ENCODE measurements around the gene KMT2E.
"Not testable (repeated sequence)": the region's sequence is repeated elsewhere in the genome, so short reads cannot be mapped to it uniquely, and the experiment has no call there.

KMT2E gene, protein sequence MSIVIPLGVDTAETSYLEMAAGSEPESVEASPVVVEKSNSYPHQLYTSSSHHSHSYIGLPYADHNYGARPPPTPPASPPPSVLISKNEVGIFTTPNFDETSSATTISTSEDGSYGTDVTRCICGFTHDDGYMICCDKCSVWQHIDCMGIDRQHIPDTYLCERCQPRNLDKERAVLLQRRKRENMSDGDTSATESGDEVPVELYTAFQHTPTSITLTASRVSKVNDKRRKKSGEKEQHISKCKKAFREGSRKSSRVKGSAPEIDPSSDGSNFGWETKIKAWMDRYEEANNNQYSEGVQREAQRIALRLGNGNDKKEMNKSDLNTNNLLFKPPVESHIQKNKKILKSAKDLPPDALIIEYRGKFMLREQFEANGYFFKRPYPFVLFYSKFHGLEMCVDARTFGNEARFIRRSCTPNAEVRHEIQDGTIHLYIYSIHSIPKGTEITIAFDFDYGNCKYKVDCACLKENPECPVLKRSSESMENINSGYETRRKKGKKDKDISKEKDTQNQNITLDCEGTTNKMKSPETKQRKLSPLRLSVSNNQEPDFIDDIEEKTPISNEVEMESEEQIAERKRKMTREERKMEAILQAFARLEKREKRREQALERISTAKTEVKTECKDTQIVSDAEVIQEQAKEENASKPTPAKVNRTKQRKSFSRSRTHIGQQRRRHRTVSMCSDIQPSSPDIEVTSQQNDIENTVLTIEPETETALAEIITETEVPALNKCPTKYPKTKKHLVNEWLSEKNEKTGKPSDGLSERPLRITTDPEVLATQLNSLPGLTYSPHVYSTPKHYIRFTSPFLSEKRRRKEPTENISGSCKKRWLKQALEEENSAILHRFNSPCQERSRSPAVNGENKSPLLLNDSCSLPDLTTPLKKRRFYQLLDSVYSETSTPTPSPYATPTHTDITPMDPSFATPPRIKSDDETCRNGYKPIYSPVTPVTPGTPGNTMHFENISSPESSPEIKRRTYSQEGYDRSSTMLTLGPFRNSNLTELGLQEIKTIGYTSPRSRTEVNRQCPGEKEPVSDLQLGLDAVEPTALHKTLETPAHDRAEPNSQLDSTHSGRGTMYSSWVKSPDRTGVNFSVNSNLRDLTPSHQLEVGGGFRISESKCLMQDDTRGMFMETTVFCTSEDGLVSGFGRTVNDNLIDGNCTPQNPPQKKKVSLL (N-terminal part only)

DNA sequence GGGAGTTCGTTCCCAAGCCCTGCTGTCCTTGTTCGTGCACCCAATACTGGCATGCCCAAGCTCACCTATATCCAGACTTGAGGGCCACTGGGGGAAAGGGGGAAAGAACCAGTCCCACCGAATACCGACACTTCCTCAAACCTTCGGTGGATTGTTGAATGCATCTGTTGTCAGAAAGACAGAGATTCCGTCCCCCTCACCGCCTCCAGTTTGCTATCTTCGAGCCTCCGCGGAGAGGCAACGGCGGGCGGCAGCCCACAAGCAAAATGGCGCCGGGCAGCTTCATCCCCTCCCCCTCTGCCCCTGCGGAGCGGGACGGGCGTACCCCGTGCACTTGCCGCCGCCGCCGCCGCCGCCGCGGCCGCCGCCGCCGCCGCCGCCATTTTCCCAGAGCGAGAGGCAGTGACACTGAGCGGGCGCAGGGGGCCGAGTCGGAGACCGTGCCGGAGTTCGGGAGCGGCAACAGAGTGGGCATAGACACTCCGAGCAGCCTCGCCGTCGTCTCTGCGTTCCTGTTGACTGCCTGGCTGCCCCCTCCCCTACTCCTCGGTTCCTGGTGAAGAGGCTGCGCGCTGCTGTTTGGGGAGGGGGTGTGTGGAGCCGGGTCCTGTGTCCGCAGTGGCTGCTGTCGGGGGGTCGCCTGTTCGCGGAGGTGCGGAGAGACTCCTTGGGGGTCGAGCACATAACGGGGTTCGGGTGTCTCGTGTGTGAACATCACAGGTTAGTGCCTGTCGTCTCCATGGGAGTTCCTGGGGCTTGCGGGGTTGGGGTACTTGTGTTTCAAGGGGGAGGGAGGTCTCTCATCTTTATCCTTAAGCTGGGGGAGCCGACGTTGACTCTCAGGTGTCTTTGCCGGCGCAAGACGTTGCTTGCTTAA is at the start of gene KMT2E:
KMT2E (plus strand) TSS at position 390 of the 877 bp plus-strand sequence. CDS start 26,748 bp downstream, outside the sequence.
- DNase-seq, result peak; percentile 96

DNA sequence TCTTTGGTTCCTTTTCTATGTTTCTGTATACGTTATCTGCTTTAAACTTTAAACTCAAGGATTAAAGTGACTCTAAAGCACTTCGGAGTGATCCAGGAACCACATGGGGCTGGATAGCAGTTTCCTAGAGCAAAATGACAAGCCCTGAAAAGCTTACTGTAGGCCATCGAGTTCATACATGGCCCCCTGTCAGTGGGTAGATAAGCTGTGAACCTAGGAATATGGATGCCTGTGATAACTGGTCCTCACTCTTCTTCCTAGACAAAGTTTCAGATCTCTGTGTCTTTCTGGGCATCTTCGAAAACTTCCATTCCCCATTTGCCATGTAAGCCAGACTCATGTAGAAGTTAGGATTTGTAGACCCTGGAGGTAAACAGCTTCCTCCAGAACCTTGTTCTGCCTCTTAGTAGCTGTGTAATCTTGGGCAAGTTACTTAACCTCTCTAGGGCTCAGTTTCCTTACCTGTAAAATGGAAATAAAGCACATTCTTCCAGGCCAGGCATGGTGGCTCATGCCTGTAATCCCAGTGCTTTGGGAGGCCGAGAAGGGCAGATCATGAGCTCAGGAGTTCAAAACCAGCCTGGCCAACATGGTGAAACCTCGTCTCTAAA is 49.3 kb upstream of the KMT2E start:
- DNase-seq, result no peak

DNA sequence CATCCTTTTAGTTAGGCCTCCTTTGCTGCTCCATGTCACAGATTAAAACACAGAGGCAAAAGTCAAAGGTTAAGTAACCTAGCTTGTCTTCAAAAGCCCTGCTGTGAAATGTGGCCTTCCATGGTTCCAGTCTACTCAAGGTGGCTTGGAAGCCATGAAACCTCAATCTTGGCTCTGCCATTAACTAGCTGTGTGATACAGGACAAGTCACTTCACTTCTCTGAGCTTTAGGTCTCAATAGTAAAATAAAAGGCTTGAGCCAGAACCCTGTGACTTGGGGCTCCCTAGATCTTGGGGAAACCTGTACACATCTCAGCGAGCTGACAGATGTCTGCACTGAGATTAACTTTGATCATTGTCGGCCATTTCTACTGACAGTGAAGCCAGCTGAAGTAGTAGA is 48.0 kb upstream of the KMT2E start:
- DNase-seq, result no peak

DNA sequence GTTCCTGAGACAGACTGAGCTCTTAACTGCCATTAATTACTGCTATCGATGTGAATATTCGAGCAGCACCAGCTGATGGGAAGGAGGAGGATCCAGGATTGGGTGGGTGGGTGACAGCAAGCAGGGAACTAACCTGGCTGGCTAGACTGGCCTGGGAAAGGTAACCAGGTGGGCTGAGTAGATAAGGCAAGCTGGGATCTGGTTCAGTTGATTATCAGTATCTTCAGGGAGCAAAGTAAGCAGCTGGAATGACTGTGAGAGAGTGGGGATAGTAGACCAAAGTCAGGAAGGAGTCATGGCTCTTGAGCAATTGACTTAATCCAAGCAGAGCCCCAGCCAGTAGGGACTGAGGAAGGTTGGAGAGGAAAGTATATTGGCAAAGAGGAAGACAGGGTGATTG is 46.9 kb upstream of the KMT2E start:
- DNase-seq, result no peak

DNA sequence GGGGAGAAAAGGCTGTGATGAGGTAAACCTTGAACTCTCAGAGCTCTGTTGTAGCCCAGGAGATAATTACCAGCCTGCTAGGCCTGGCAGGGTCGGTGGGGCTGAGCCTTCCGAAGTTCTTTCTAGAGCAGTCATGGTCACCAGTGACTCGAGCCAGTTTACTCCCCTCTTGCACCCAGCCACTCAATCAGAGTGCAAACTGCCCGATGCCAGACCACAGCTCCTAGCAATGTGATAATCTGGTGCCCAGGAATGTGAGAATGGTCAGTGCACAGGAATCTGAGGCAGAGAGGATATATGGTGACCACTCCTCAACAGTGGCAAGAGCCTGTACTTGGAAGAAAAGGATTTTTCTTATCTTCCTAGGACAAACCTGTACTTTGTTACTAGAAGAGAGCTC is 46.4 kb upstream of the KMT2E start:
- DNase-seq, result no peak

DNA sequence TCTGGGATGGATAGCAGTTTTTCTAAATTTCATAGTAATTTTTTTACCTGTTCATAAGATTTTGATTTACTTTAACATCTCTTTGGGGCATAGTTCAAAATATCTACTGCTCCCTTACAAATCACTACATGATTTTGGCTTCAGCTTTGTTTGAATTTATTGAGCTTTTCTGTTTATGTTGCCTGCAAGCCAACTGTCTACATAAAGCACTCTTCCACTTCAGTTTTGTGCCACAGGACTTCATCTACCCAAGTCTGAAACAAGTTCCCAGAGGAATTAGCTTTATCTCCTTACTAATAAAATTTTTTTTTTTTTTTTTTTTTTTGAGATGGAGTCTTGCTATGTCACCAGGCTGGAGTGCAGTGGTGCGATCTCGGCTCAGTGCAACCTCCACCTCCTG is 45.4 kb upstream of the KMT2E start:
- no peak for DNase-seq

DNA sequence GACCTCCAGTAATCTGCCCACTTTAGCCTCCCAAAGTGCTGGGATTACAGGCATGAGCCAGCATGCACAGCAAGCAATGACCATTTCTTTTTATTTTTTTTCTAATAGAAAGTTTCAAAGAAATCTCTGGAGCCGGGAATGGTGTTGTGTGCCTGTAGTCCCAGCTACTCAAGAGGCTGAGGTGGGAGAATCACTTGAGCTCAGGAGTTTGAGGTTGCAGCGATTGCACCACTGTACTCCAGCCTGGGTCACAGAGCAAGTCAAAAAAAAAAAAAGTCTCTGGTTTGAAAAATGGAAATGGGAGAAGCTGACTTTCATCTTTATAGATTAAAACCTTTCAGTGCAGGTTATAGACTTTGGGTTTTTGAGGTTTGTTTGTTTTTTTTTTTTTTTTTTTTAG is 44.8 kb upstream of the KMT2E start:
- DNase-seq, result no peak

DNA sequence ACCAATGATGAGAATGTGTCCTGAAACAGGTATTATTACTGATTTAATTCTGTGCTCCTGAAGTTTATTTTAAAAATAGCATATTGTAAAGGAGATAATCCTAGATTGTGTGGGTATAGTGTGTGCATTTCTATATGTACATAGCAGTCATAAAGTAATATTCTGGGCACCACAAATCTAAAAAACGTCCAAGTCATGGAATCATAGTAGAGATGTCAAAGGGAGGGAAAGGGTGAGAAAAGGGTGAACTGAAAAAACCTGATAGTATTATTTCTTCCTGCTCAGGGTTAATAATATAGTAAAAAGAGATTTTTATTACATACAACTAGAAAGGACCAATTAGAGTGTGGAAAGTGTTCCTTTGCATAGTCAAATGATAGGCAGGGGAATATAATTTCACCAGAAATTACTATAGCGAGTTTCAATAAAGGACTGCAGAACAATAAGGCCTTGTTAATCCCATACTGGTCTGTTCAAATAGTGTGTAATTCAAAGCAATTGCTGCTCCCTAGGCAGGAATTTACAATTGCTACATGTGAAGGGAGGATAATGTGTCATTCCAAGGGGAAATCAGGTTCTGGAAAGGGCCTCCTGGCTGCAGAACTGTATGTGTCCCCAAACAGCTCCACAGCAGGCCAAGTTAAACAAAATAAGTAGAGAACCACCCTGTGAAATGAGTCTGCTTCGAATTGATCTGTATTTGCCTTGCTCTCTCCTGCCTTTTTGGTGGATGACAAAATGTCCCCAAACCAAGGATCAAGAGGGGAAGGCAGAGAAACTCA is 42.5 kb upstream of the KMT2E start:
- DNase-seq, result no peak

DNA sequence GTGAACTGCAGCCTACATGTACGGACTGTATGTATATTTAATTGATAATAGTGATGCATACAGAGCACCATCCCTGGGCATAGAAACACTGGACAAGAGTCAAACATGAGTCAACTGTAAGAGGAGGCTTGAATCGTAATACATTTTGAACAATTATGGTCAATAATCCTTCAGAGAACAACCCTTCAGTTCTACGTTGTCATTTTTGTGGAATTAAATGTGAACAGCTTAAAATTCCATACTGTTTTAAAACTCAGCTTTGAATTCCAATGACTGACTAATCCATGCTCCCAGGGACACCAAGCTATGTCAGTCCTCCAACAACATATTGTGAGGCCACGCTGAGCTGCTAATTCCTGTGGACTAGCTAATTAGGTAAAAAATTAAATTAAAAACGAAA is 41.5 kb upstream of the KMT2E start:
- DNase-seq, result no peak

DNA sequence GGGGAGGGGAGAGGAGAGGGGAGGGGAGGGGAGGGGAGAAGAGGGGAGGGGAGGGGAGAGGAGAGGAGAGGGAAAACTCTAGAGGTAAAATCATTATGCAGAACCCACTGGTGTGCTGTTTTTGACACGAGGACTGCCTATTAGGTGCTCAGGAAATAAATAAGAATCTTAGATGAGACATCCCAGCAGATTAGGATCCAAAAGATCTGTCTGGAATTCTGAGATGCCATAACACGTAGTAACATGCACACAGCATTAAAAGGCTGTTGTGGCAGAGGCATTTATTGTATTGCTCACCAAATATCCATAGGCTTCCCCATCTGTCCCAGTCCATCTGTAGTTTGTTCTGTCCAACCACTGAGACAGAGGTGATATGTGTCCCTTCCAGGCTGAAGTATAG is 40.8 kb upstream of the KMT2E start:
- DNase-seq, result no peak

DNA sequence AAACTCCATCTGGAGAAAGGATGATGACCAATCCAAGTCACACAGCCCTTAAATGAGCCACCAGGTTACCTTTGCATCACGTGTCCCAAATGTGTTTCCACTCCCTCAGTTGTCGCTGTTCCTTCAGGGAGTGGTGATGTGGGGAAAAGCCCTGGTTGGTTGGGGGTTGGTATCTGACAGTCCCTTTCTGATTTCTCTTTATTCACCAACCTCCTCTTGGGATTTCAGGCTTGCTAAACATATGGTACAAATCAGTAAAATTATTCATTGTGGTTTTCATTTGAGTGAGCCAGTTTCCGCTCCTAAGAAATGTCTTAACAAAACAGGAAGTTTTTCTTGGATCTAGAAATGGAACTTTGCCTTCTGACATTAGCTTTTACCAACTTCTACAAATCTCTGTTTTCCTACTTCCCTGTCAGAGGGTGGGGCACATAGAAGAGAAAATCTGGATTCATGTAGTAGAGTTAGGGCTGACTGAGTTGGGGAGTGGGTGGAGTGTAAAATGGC is 40.0 kb upstream of the KMT2E start:
- DNase-seq, result no peak

DNA sequence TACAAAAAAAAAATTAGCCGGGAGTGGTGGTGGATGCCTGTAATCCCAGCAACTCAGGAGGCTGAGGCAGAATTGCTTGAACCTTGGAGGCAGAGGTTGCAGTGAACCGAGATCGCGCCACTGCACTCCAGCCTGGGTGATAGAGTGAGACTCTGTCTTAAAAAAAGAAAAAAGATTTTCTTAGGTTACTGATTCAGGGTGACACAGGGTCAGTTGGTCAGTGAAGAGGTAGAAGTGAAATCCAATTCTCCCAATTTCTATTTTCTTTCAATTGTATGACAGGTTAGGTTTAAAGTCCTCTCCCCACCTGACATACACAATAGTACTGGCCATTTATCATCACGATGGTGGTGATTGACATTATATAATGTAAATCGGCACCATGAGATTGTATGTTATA is 38.5 kb upstream of the KMT2E start:
- DNase-seq, result not testable (repeated sequence)

DNA sequence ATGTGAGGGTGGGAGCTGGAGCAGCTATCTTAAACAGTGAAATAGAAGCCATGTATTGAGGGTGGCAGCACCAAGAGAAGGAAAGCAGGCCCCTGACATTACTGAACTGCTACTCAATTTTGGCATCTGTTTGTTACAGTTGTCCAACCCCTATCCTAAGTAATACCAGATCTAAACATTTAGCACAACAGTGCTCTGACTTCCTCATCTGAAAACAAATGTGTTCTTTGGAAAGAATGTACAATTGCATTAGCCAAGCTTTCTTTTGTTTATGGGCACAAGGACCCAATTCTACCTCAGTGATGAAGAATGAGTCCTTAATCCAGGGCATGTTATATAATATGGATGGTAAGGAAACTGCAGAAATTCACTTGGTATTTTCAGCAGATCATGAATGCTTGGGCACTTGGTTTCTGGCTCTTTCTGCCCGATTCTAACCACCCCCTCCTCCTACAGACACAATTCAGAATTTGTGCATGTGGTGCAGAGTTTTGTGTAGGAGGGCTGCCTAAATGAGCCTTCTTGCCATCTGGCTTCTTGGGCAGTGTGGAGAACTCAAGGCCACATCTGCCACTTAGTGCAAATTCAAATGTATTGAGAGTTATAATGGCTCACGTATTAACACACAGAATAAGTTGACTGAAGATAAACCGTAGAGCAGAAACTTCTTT is 36.9 kb upstream of the KMT2E start:
- DNase-seq, result no peak

DNA sequence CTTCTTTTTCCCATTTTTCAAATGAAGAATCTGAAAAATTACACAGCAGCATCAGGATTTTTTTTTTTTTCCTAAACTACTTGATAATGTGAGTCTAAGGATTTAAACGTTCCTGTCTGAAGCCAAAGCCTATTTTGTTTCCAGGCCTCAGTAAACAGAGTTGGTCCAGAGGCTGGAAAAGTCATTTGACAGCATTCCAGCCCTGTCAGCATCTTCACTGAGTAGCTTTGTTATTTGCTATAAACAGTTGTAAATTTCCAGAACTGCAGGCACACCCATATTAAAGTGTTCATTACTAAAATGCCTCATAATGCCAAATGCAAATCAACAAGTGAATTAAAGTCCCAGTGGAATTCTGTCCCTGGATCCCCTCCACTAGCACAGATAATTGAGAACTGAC is 35.5 kb upstream of the KMT2E start:
- DNase-seq, result no peak

DNA sequence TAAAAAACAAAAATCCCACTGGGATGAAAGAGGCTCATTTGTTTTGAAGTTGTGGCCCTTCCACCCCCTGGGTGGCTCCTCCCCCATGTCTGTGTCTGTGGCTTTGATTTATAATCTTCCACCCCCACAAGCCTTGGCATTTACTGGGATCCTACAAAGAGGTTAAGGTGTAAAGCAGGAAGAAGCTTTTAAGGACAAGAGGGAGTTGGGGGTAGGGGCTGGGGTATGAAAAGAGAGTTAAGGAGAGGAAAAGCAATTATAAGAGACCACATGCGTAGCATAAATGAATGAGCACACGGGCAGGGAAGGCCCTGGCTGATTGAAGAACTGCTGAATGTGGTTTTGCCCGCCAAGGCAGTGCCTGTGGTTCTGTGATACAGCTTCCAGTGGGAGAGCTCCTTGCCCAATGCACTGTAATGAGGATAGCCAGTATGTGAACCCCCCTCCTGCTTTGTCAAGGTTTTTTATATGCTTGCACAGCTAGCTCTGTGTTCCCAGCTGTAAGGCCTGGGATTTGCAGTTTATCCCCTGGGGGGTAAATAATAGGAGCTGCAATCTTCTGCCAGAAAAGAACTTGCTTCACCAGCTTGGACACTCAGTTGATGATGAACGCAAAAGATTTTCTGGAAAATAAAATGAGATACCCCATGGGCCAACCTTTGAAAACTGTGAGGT is 34.7 kb upstream of the KMT2E start:
- no peak for DNase-seq

DNA sequence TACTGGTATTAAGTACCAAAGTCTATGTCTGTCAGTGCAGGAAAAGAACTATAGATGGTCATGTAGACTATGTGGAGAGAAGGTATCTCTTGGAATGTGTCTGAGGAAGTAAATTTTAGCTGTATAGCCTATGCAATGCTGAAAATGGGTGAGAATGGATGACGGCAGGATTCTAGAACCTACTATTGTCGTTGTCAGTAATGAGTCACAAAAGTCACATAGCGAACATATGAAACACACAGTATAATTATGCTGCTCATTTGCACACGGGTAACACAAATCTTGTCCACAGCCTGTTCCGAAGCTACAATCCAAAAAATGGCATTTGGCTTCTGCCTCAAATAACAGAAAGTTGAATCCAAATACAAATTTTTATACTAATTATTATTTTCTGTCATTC is 33.6 kb upstream of the KMT2E start:
- DNase-seq, result no peak

DNA sequence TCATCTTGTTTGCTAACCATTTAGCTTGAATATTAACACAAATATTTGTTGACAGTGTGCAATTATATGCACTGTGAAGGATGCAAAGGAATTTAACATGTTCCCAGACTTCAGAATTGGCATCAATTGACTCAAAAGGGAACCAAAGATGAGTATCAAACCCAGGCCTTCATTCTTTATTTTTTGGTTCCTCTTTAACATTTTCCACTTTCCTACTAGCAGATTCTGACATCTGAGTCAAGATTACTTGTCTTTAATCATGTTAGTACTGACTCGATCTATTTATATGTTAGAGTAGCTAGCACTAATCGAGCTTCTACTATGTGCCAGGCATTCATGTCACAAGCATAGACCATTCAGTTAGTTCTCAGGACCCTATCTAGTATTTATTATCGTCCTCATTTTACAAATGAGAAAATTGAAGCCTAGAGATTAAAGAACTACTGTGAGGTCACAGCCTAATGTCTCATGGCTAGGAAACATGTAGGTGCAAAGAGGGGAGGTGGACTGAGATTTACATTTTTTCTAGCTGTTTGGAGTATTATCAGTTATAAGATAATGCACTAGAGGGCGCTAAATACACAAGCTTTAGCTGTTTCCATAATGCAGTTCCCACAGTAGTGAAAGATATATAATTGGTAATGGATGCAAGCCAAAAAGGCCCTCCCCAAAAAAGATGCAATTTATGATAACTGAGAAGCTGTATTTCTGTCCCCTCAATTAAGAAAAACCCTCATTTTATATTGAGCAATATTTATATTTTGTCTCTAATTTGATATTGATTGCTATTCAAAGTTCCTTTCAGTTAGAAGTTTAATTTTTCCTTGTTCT is 32.9 kb upstream of the KMT2E start:
- peak; percentile 79 for DNase-seq

DNA sequence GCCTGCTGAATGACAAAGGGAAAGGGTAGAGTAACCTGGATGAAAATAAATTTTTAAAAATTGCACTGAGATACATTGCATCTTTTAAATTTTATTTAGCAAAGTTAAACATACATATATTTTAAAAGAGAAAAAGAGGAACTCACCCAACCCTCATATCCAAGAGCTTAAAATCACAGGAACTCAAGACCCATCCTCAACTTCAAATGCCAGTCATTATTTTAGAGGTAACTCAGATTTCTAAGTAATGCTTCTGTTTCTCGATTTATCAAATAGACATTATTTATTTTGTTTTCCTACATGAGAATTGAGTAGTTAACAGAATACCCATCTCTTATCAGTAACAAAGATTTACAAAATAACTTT is 32.4 kb upstream of the KMT2E start:
- DNase-seq, result no peak
